Measurements from ENCODE around the gene DMRTC2.

GRCh38 chr19:41888926-41889325, 44.1 kb downstream of the DMRTC2 start:
- TF ChIP-seq CTCF (IDR thresholded peaks at IDR 0.05) (no peak), POLR2AphosphoS5 (IDR thresholded peaks at IDR 0.05; ENCODE audit: low read depth, low read length) (no peak)
- TF ChIP-seq, protein P1, sequence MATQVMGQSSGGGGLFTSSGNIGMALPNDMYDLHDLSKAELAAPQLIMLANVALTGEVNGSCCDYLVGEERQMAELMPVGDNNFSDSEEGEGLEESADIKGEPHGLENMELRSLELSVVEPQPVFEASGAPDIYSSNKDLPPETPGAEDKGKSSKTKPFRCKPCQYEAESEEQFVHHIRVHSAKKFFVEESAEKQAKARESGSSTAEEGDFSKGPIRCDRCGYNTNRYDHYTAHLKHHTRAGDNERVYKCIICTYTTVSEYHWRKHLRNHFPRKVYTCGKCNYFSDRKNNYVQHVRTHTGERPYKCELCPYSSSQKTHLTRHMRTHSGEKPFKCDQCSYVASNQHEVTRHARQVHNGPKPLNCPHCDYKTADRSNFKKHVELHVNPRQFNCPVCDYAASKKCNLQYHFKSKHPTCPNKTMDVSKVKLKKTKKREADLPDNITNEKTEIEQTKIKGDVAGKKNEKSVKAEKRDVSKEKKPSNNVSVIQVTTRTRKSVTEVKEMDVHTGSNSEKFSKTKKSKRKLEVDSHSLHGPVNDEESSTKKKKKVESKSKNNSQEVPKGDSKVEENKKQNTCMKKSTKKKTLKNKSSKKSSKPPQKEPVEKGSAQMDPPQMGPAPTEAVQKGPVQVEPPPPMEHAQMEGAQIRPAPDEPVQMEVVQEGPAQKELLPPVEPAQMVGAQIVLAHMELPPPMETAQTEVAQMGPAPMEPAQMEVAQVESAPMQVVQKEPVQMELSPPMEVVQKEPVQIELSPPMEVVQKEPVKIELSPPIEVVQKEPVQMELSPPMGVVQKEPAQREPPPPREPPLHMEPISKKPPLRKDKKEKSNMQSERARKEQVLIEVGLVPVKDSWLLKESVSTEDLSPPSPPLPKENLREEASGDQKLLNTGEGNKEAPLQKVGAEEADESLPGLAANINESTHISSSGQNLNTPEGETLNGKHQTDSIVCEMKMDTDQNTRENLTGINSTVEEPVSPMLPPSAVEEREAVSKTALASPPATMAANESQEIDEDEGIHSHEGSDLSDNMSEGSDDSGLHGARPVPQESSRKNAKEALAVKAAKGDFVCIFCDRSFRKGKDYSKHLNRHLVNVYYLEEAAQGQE (IDR thresholded peaks at IDR 0.05; ENCODE audit: insufficient read depth in 1 of 2, low read depth in 2 of 2, low read length in 1 of 2), result no peak
